Measurements from ENCODE around the gene UFC1.
"Not testable (repeated sequence)": the region's sequence is repeated elsewhere in the genome, so short reads cannot be mapped to it uniquely, and the experiment has no call there.

Gene UFC1

GRCh38 chr1:161153682-161154337 is at the start of gene UFC1:
UFC1 (plus strand) TSS chr1:161153978; CDS start chr1:161153998, 20 bp downstream.
- DNase-seq, result peak; percentile 82

GRCh38 chr1:161106431-161106830 is 47.3 kb upstream of the UFC1 start:
- DNase-seq, result no peak

- DNase-seq, result no peak
Measured at GRCh38 chr1:161111117-161111516, 42.7 kb upstream of the UFC1 start.

GRCh38 chr1:161111527-161111926 is 42.3 kb upstream of the UFC1 start:
- DNase-seq, result no peak

GRCh38 chr1:161113915-161114314 is 39.9 kb upstream of the UFC1 start:
- no peak for DNase-seq

GRCh38 chr1:161114556-161114955 is 39.2 kb upstream of the UFC1 start:
- no peak for DNase-seq

GRCh38 chr1:161115132-161115711 is 38.6 kb upstream of the UFC1 start:
- peak; percentile 30 for DNase-seq

- DNase-seq, result not testable (repeated sequence)
Measured at GRCh38 chr1:161115961-161116360, 37.8 kb upstream of the UFC1 start.

- DNase-seq, result peak; percentile 84
Measured at GRCh38 chr1:161117759-161118581, 35.8 kb upstream of the UFC1 start, which contains the start of the genes NIT1 and PFDN2. NIT1 (plus strand) TSS chr1:161118105; CDS start chr1:161118177, 72 bp downstream. PFDN2 (minus strand) TSS chr1:161118037; CDS start chr1:161118026, 11 bp downstream.

- peak; percentile 55 for DNase-seq
Measured at GRCh38 chr1:161119092-161119903, 34.5 kb upstream of the UFC1 start.

- no peak for DNase-seq
Measured at GRCh38 chr1:161121042-161121650, 32.6 kb upstream of the UFC1 start.

- DNase-seq, result no peak
Measured at GRCh38 chr1:161121834-161122233, 31.9 kb upstream of the UFC1 start.

GRCh38 chr1:161122967-161123366 is 30.8 kb upstream of the UFC1 start:
- no peak for DNase-seq

GRCh38 chr1:161127649-161128048 is 26.1 kb upstream of the UFC1 start:
- DNase-seq, result no peak

GRCh38 chr1:161128591-161129420 is 25.0 kb upstream of the UFC1 start:
- DNase-seq, result no peak

- no peak for DNase-seq
Measured at GRCh38 chr1:161130266-161130665, 23.5 kb upstream of the UFC1 start.

GRCh38 chr1:161131523-161132409 is 22.0 kb upstream of the UFC1 start:
- no peak for DNase-seq

GRCh38 chr1:161132410-161133219 is 21.2 kb upstream of the UFC1 start, which contains the start of gene DEDD:
DEDD (minus strand) TSS chr1:161132667; CDS start chr1:161124462, 8,205 bp downstream.
- DNase-seq, result peak; percentile 91

- no peak for DNase-seq
Measured at GRCh38 chr1:161133220-161133740, 20.5 kb upstream of the UFC1 start.

Data from CD4-positive, alpha-beta T cell treated with Interleukin-6 for 4 hours (primary cell).